ENCODE results near the gene NDUFA11.
"Not testable (repeated sequence)": the region's sequence is repeated elsewhere in the genome, so short reads cannot be mapped to it uniquely, and the experiment has no call there.

GRCh38 chr19:5855151-5855550 lies 48.4 kb downstream of the NDUFA11 start:
- not testable (repeated sequence) for TF ChIP-seq CTCF (conservative IDR thresholded peaks at IDR 0.05; ENCODE audit: low read length); EZH2phosphoT487 (IDR thresholded peaks at IDR 0.05; ENCODE audit: borderline replicate concordance, low read depth, low read length)

All from OCI-LY7 (cell line).